ENCODE results near the gene BEND3.

The BEND3 gene

DNA sequence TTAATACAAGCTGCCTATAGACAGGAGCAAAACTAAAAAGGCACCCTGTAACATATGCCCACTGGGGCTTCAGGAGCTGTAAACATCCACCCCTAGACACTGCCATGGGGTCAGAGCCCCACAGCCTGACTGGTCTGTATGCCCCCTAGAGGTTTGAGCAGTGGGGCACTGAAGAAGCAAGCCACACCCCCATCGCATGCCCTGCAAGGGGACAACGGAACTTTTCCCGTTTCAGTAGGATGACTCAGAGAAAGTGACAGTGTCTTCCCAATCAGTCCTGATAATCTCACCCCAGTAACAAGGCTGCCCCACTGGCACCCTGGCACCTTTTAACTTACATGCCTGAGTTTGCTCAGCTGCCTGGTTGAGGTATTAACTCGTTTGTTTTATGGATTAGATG is 35.9 kb downstream of the BEND3 start:
- Histone ChIP-seq H3K27me3 (no peaks in the 10 kb centered on the region), H3K36me3 (peaks cover 0 to 2% (median under 1%) of the 10 kb centered on the region in 3 donors)
- intact Hi-C loops (cut with DNase I; ENCODE audit: low total_unique reads), result no loop called here

DNA sequence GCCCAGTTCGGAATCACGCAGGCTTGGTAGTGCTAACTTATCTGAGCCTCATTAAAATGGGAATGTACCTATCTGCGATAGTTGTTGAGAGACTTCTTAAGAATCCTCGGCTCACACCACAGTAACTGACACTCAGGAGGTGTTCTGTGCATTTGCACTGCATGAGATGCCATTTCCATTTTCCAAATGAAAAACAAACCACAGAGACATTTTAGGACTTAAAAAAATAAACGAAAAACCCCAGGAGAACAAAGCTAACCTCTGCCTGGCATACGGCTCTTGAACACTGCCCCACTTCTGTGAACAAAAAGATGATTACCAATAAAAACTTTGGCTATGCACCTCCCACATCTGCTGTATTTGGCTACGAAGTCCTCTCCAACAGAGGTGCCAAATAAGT is 37.6 kb downstream of the BEND3 start:
- Histone ChIP-seq H3K4me3 (no peak overlapping the region), H3K9me3 (no peaks in the 10 kb centered on the region), H3K27me3 (no peaks in the 10 kb centered on the region), H3K36me3 (no peaks in the 10 kb centered on the region), H3K27ac (no peak overlapping the region), H3K4me1 (peaks cover 0 to 6% (median 0%) of the 10 kb centered on the region in 4 donors)
- intact Hi-C loops (cut with DNase I; ENCODE audit: low total_unique reads), result no loop called here
- TF ChIP-seq, protein P1, sequence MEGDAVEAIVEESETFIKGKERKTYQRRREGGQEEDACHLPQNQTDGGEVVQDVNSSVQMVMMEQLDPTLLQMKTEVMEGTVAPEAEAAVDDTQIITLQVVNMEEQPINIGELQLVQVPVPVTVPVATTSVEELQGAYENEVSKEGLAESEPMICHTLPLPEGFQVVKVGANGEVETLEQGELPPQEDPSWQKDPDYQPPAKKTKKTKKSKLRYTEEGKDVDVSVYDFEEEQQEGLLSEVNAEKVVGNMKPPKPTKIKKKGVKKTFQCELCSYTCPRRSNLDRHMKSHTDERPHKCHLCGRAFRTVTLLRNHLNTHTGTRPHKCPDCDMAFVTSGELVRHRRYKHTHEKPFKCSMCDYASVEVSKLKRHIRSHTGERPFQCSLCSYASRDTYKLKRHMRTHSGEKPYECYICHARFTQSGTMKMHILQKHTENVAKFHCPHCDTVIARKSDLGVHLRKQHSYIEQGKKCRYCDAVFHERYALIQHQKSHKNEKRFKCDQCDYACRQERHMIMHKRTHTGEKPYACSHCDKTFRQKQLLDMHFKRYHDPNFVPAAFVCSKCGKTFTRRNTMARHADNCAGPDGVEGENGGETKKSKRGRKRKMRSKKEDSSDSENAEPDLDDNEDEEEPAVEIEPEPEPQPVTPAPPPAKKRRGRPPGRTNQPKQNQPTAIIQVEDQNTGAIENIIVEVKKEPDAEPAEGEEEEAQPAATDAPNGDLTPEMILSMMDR (IDR thresholded peaks at IDR 0.05), result no peak
- no peak for DNase-seq

More for the DNA sequence above, 35.9 kb downstream of the BEND3 start:
- TF ChIP-seq, protein P1 (IDR thresholded peaks at IDR 0.05), result no peak
- Histone ChIP-seq H3K9me3 (peaks cover 0 to under 1% (median 0%) of the 10 kb centered on the region in 3 donors), H3K27ac (no peak overlapping the region), H3K4me3 (no peak overlapping the region), H3K4me1 (peaks cover 0 to 6% (median 0%) of the 10 kb centered on the region in 4 donors)
- DNase-seq, result peak in 1 of 2 donors; percentile 23

DNA sequence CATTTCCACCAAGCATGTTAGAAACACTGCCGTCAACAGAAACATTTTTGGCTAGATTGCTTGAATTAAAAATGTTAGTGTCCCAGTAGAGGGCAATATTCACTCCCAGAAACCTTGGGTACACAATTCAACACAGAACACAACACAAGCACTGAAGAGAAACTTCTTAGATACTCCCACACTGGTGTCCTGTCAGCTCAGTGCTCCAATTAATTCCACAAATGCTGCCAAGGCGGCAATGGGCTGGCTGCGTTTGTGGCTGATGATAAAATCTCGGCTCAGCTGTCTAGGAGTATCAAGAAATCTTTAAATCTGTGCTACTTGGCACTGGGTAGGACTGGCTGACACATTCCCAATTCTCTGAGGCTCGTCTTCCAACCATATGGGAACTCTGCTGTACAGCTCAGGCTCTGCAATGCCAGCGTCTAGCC is 39.3 kb downstream of the BEND3 start:
- Histone ChIP-seq H3K27me3 (no peaks in the 10 kb centered on the region), H3K4me1 (peaks cover 0 to 6% (median 0%) of the 10 kb centered on the region in 4 donors), H3K27ac (no peak overlapping the region), H3K36me3 (no peaks in the 10 kb centered on the region), H3K9me3 (no peaks in the 10 kb centered on the region), H3K4me3 (no peak overlapping the region)
- DNase-seq, result no peak
- intact Hi-C loops (cut with DNase I; ENCODE audit: low total_unique reads), result no loop called here
- TF ChIP-seq, protein P1 (IDR thresholded peaks at IDR 0.05), result no peak

DNA sequence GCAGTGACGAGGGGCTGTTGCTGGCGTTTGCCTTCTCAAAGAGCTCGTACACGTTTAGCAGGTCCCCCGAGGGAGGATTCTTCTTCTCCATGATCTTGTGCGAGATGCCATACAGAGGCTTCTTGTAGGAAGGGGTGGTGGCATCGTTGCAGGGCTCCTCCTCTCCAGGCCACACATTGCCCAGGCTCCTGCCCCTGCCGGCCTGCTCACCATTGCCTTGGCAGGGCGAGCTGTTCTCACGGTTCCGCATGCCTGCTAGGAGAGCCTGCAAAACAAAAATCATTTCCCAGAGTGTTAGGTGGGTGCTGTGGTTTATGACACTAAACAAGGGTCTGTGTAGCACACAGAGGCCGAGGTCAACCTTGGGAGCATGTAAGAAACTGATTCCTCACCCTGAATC is 44.6 kb downstream of the BEND3 start:
- no peaks in the 10 kb centered on the region for H3K27me3 ChIP-seq
- TF ChIP-seq, protein P1 (IDR thresholded peaks at IDR 0.05), result no peak
- no peak for DNase-seq
- intact Hi-C loops (cut with DNase I; ENCODE audit: low total_unique reads), result no loop called here
- peaks cover 0 to under 1% (median 0%) of the 10 kb centered on the region in 4 donors for H3K4me1 ChIP-seq
- H3K27ac ChIP-seq, result no peak overlapping the region
- H3K4me3 ChIP-seq, result no peak overlapping the region
- no peaks in the 10 kb centered on the region for H3K9me3 ChIP-seq
- peaks cover 5 to 25% (median 15%) of the 10 kb centered on the region in 3 donors for H3K36me3 ChIP-seq

DNA sequence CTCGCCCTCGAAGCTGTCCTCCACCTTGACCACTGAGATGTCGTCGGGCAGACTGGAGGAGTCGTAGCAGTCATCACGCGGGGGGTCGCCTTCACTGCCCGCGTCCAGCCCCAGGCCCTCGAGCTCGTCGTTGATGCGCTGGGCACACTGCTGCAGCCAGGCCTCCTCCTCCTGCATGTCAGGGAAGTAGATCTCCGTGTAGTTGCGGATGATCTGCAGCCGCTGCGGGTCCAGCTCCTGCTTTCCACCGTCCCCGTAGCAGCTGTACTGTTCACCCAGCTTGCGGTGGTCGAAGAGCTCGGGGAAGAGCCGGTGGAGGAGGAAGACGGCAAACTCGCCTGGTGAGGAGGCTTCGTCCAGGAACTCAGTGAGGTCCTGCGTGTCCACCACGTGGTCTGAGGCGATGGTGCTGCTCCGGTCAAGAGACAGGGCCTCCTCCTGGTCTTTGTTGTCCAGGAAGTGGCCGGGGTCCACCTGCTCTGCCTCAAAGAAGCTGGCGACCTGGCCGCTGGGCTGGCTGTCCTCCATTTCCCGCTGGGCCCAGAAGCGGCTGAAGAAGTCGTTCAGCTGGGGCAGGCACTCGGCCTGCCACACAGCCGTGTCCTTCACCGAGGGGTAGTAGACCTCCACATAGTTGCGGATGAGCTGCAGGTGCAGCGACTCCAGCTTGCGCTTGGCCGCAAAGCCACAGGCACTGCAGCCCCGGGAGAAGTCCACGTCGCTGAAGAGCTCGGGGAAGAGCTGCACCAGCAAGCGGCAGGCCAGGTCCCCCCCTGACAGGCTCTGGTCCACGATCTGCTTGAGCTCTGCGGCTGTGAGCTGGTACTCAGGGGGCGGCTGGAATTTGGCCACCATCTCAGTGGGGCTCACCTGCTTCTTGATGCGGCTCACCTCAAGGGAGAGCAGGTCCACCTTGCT is 45.4 kb downstream of the BEND3 start:
- TF ChIP-seq, protein P1 (IDR thresholded peaks at IDR 0.05), result no peak
- Histone ChIP-seq H3K4me1 (peaks cover 0 to 2% (median under 1%) of the 10 kb centered on the region in 4 donors), H3K27me3 (no peaks in the 10 kb centered on the region), H3K27ac (no peak overlapping the region), H3K9me3 (no peaks in the 10 kb centered on the region), H3K4me3 (no peak overlapping the region), H3K36me3 (peaks cover 5 to 25% (median 15%) of the 10 kb centered on the region in 3 donors)
- intact Hi-C loops (cut with DNase I; ENCODE audit: low total_unique reads), result no loop called here
- DNase-seq, result no peak

Measured in tibial artery (tissue), 4 donors.